ENCODE data around the gene PDIA5.
A peak's percentile ranks its signal among the peaks of the same experiment; 100 is the strongest.

PDIA5 gene

GRCh38 chr3:123027292-123028232, 39.3 kb upstream of the PDIA5 start, which contains the start of gene SEMA5B:
SEMA5B (minus strand) TSS chr3:123027763; CDS start chr3:122961263, 66,500 bp downstream.
- TF ChIP-seq CTCF (IDR thresholded peaks at IDR 0.05; ENCODE audit: low read depth, low read length, missing control alignments), result no peak
- H3K27ac ChIP-seq, result no peak within 1 kb of the TSS
- in situ Hi-C loops (cut with HindIII; ENCODE audit: low pct_ligation_motif_present, low sequenced_read_pairs), result no loop called here
- no peak for DNase-seq
- H3K36me3 ChIP-seq (replicated peaks), result no peaks in the 10 kb centered on the region
- H3K4me3 ChIP-seq (ENCODE audit: low read depth, low read length), result peak within 1 kb of the TSS; percentile 39
- peaks cover 55% of the 10 kb centered on the region for H3K27me3 ChIP-seq (replicated peaks)

GRCh38 chr3:123028233-123028828, 38.5 kb upstream of the PDIA5 start:
- Histone ChIP-seq H3K27me3 (replicated peaks) (peaks cover 49% of the 10 kb centered on the region), H3K36me3 (replicated peaks) (no peaks in the 10 kb centered on the region), H3K4me3 (ENCODE audit: low read depth, low read length) (peak overlapping the region; percentile 39), H3K27ac (no peak overlapping the region)
- peak; percentile 65 for TF ChIP-seq CTCF (IDR thresholded peaks at IDR 0.05; ENCODE audit: low read depth, low read length, missing control alignments)
- in situ Hi-C loops (cut with HindIII; ENCODE audit: low pct_ligation_motif_present, low sequenced_read_pairs), result no loop called here
- DNase-seq, result peak; percentile 43

- no peak for DNase-seq
- in situ Hi-C loops (cut with HindIII; ENCODE audit: low pct_ligation_motif_present, low sequenced_read_pairs), result no loop called here
- Histone ChIP-seq H3K27ac (no peak overlapping the region), H3K4me3 (ENCODE audit: low read depth, low read length) (no peak overlapping the region), H3K27me3 (replicated peaks) (peaks cover 33% of the 10 kb centered on the region), H3K36me3 (replicated peaks) (no peaks in the 10 kb centered on the region)
- no peak for TF ChIP-seq CTCF (IDR thresholded peaks at IDR 0.05; ENCODE audit: low read depth, low read length, missing control alignments)
These were observed 35.8 kb upstream of the PDIA5 start for GRCh38 chr3:123031051-123031450.

- no peak overlapping the region for H3K4me3 ChIP-seq (ENCODE audit: low read depth, low read length)
- H3K36me3 ChIP-seq (replicated peaks), result no peaks in the 10 kb centered on the region
- peaks cover 26% of the 10 kb centered on the region for H3K27me3 ChIP-seq (replicated peaks)
- TF ChIP-seq CTCF (IDR thresholded peaks at IDR 0.05; ENCODE audit: low read depth, low read length, missing control alignments), result no peak
- H3K27ac ChIP-seq, result no peak overlapping the region
- DNase-seq, result no peak
- in situ Hi-C loops (cut with HindIII; ENCODE audit: low pct_ligation_motif_present, low sequenced_read_pairs), result no loop called here
These were observed 34.8 kb upstream of the PDIA5 start for GRCh38 chr3:123032057-123032456.

GRCh38 chr3:123034120-123034519, 32.7 kb upstream of the PDIA5 start:
- Histone ChIP-seq H3K27ac (no peak overlapping the region), H3K27me3 (replicated peaks) (peaks cover 18% of the 10 kb centered on the region), H3K4me3 (ENCODE audit: low read depth, low read length) (no peak overlapping the region), H3K36me3 (replicated peaks) (no peaks in the 10 kb centered on the region)
- no peak for TF ChIP-seq CTCF (IDR thresholded peaks at IDR 0.05; ENCODE audit: low read depth, low read length, missing control alignments)
- no peak for DNase-seq
- in situ Hi-C loops (cut with HindIII; ENCODE audit: low pct_ligation_motif_present, low sequenced_read_pairs), result no loop called here

Data from brain microvascular endothelial cell (primary cell).